NCI-H82 treated with DMSO at 0.1 percent for 48 hours (cell line): ENCODE measurements around the gene CDC42EP3.

Source experiments
- DNase-seq: peaks from one replicate; lab custom pipeline; 2025; ENCODE audit not compliant: unreplicated experiment; lab: John Stamatoyannopoulos, UW

CDC42EP3 gene

DNA sequence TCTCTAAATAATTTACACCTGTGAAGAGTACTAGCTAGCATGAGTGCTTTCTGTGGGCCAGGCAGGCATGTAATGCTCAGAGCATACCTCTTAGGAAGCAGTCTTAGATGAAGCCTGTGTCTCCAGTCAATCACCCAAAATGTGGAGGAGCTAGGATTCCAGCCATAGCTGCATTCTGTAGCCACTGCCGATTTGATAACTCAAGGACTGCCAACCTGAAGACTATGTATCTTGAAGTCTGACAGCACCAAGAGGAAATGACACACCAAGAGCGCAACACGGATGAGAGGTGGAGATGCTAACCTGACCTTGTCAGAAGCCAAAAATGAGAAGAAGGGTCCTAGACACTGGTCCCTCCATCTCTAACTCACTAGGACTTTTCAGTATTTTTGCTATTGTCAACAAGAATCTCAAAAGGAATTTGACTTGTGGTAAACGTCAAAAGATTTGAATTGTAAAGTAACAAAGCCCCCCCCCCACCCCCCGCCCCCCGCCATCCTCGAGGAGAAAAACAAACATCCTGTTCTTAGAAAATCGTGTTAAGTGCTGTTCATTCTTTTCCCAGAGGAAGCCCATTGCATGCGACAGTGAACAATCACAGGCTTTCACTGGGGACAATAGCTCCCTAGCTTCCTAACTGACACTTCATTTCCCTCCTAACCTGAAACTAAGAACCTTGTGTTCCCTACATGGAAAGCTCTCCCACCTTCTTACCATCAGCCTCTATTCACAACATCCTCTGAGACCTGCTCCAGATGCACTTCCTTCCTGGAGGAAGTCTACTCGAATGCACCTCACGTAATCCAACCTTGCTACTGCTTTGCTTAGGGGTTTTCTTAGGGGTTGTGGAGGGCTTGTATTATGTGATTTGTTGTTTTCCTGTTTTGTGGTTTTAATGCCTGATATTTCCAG lies 14.7 kb downstream of the CDC42EP3 start:
- no peak for DNase-seq

DNA sequence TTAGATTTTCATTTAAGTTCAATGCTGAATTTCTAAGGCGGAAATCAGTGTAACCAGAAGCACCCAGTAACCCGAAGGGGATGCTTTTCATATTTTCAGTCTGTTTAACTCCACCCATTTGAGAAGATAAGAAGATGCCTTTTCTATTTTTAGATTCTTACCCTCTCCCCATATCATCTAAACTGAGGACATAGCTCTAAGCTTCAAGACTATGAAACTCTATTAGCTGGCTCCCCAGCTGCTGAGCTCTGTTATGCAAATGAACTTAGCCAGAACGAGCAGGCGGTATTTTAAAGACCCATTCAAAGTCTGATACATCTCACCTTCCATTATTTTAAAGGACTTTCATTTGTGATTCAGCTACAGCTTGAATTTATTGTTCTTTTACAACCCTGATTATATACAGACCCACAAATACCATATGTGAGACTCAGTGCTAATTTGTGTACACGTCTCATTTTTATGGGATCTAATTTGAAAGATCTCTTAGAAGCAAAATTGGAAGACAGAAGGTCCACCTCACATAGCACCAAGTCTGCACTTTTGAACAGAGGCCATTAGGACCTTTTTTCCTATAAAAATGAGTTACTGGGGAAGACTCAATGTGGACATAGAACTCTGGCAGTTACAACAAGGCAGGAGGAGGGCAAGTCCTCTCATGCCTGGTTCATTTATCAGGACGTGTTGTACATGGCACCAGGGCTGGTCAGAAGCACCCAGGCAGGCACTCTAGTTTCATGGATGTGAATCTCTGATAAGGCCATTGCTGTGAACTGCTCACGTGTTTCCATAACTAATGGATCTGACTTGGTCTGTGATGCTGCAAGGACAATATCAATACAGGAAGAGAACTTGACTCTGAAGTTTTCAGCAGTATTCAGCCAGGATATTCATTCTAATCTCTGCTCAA lies 16.3 kb downstream of the CDC42EP3 start:
- DNase-seq, result no peak

DNA sequence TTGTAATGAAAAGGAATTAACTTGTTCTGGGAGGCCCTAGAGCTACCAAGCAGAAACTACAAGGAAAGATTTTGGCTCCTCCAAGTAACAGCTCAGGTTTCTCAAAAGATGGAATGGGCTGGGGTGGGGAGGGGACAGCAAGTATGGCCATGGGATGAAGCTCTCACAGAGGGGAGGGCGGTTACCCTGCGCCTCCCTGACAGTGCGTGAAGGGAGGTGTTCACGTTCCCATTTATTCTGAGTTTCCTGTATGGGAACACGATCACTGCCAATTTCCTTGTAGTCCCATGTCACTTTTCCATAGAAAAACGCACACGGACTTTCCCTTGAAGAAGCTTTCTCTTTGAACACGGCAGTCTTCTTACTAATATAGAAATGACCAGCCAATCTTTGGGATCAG lies 17.0 kb downstream of the CDC42EP3 start:
- no peak for DNase-seq

DNA sequence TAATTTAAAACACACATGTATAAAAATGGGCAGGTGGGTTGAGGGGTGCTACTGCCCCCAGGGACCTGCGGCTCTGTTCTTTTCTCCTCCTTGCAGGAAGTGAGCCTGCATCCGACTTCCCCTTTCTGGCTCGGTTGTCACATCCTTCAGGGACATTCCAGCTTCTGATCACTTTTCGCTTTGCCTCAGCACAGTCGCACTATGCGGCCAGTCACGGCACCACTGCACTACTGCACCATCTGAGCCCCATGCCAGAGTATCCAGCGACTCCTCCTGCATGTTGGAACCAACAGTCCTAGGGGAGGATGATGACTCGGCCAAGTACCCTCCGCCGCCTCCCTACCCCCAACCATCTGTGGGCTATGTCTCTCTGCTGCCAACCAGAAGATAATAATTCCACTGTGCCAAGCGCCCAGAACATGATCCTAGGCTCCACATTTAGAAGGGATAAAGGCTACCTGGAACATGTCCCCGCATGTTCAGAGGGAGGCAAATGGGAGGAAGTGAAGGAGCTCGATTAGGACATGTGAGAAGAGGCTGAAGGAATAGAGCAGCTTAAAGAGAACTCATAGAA lies 17.6 kb downstream of the CDC42EP3 start:
- DNase-seq, result no peak

DNA sequence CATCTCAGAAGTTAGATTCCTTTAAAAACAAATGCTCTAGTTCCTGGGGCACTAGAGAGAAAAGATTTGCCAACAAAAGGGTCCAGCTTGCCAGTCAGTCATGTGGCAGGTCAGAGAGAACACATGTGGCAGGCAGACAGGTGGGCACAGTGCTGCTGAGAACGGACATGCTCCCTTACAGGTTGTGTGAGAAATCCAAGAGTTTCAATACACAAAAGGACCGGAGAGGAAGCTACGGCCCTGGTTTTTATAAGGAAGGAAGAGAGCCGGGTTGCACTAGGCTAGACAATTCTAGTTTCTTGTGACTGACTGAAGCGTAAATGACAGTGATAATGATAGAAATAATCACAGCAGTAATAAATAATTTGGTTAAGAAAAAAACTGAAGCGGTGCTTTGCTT lies 18.3 kb downstream of the CDC42EP3 start:
- no peak for DNase-seq

- no peak for DNase-seq
These were observed 19.2 kb downstream of the CDC42EP3 start for GRCh38 chr2:37652199-37652640.

DNA sequence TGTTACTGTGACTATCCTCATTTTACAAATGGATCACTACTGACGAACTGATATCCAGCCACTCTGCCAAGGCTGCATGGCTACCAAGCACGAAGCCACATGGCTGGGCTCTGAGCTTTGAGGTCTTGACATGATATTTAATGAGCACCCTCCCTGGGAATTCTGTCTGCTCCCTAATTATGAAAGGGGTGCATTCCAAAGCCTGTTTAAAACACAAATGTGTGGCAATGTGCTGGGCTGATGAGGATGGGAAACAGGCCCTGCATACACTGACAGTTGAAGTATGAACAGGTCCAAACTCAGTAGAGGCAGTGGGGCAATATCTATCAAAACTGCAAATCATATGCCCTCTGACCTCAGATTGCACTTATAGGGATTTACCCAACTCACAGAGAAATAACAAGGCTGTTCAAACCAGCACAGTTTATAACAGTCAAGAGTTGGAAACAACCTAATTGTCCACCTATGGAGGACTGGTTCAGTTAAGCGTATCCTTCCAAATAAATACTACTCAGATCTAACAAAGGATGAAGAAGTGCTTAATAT lies 20.8 kb downstream of the CDC42EP3 start:
- DNase-seq, result no peak

GRCh38 chr2:37649518-37649917 lies 21.9 kb downstream of the CDC42EP3 start:
- DNase-seq, result no peak

GRCh38 chr2:37648331-37649011 lies 23.0 kb downstream of the CDC42EP3 start:
- no peak for DNase-seq

GRCh38 chr2:37647971-37648330 lies 23.5 kb downstream of the CDC42EP3 start:
- DNase-seq, result no peak

DNA sequence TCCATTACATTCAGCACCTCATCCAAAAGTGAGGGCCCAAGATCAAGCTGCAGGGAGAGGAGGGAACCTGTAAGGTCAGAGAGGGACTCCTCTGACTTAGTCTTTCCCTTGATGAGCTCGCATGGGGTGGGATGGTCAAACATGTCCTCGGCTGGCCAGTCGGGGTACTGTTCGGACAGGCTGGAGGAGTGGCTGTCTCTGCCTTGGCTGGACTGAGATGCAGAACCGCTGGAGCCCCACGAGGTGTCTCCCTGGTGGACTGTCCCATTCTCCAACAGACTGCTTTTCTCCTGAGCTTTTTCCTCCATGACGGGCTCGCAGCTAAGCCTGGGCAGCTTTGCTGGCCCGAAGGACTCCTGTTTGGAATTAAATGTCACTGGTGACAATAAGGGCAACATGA lies 25.6 kb downstream of the CDC42EP3 start:
- no peak for DNase-seq

GRCh38 chr2:37645362-37645761 lies 26.1 kb downstream of the CDC42EP3 start:
- DNase-seq, result no peak

- no peak for DNase-seq
These were observed 27.3 kb downstream of the CDC42EP3 start for GRCh38 chr2:37644191-37644590.

- no peak for DNase-seq
These were observed 27.7 kb downstream of the CDC42EP3 start for GRCh38 chr2:37643730-37644078.

DNA sequence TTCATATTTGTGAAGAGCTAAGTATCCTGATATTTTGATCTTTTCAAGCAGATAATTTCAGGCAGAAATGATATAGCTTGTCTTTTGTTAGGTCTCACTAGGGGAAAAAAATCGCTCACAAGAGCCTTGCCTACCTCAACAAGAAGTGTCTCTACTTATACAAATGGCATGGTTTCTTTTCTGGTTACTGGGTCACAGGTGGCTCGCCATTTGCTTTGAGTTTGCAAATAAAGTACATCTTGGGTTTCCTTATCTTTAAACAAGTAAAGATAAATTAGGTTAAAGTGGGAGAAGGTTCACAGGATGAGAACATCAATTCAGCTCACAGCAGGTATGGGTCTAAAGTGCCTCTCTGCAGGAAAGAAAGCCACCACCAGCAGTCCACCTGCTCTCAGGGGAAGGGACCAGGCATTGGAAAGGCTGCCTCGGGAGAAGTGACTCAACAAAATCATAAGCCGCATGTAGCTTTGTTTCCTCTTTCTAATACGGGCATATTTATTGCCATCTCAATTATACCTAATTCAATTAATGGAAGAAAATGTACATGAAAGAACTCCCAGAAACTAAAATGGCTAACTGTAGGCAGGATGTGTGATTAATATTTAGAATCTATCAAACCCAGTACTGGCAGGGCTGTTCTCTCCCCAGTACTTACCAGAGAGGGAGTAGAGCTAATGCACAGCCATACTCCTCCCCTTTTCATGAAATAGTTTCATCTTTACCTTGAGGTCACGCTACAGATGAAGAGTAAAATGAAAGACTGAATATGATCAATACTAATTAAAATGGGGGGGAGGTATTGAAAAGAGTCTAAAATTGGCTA lies 28.3 kb downstream of the CDC42EP3 start:
- no peak for DNase-seq

DNA sequence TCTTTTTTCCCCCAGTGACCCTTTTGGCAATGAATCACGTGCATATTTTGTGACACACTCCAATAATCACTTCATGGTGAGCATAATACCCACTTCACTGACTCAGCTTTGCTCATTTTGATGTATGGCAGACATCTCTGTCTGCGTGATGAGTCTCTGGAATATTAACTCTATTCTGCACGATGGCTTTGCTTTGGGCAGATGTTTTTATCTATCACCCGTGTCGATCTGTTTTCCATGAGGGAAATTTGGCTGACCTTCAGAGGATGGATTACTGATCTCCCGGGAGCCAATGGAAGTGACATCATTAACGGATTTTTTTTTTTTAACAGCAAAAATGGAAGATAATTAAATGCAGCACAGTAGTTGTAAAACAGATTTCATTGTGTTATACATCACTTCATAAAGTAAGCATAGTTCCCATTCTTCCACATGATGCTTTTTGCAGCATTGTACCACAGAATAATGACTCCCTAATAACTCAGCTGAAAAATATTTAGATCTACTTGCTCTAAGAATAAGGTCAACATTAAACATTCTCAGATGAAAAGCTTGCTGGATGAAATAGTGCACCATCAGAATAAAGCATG lies 29.8 kb downstream of the CDC42EP3 start:
- no peak for DNase-seq

- DNase-seq, result no peak
These were observed 31.8 kb downstream of the CDC42EP3 start for GRCh38 chr2:37639631-37640030.

GRCh38 chr2:37638973-37639372 lies 32.5 kb downstream of the CDC42EP3 start:
- no peak for DNase-seq

DNA sequence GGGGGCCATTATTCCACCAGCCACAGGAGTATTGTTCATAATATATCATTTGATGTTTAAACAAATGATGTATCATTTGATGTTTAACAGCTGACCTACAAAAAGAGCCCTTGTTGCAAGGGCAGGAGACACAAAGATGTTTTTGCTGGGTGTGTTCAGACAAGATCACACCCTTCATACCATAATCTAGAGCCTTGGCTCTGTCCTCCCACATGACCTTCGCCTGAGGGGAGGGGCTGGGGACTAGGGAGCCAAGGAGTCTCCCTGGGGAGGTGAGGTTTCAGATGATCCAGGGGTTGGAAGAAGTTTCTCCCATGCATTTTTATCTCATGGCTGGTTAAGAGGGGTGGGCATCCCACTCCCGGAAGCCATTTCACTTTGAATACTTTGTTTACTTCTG lies 33.5 kb downstream of the CDC42EP3 start:
- DNase-seq, result no peak
